BJ (cell line): ENCODE results near the gene FMR1. TPM values are rescaled to one million over a fixed set of nuclear protein-coding genes. Genes with fewer than 3 reads are reported as not detected.
A peak's percentile ranks its signal among the peaks of the same experiment; 100 is the strongest.

Experiments used
- CTCF ChIA-PET: fragments of 350-600 bp; formaldehyde crosslinking; extraction: SDS; loops from one replicate; lab custom pipeline; 2021; ENCODE audit warnings: antibody characterized with exemption, inconsistent platforms; lab: Yijun Ruan, JAX
- POLR2A ChIA-PET: fragments of 300-600 bp; sonication (Branson Sonifier 250); formaldehyde crosslinking; extraction: SDS; loops from one replicate; lab custom pipeline; 2021; ENCODE audit warnings: antibody characterized with exemption; lab: Charles Lee
- DNase-seq: peaks from one replicate; pipeline ENCODE4 v3.0.0-alpha.2; 2011; ENCODE audit warnings: low read depth
- H3K27me3 ChIP-seq: 2 replicates; pipeline ENCODE4 v1.6.0; 2011; ENCODE audit warnings: low read length; ENCODE audit not compliant: control insufficient read depth, insufficient read depth
- H3K36me3 ChIP-seq: 2 replicates; pipeline ENCODE4 v1.5.1; 2011; ENCODE audit warnings: low read length; ENCODE audit not compliant: control insufficient read depth, insufficient read depth
- H3K4me3 ChIP-seq: 2 replicates; pipeline ENCODE4 v1.5.1; 2011; ENCODE audit warnings: low read depth, mild to moderate bottlenecking, control low read depth, low read length
- polyA minus RNA-seq: library from RNA; depleted of rRNA, polyadenylated mRNA; stranded (reverse); fragments of >200 nt; gene quantifications from 2 replicates; pipeline ENCODE4 v1.2.3, GENCODE V29; 2011; rRNA and poly(A)+ RNA removed
- polyA plus RNA-seq: library from polyadenylated mRNA; depleted of rRNA; stranded (reverse); fragments of >200 nt; gene quantifications from 2 replicates; pipeline ENCODE4 v1.2.3, GENCODE V29; 2011; rRNA removed
- TF ChIP-seq, protein P1 (sequence below): IDR thresholded peaks from 2 replicates; pipeline ENCODE4 v1.5.1; 2011; ENCODE audit warnings: low read depth, mild to moderate bottlenecking, control low read depth, inconsistent platforms, low read length, moderate library complexity; ENCODE audit not compliant: insufficient read depth

FMR1 gene
- polyA plus RNA-seq, result 9.1 and 14.3 TPM in 2 replicates
- polyA minus RNA-seq, result 6.2 and 9.7 TPM in 2 replicates

DNA sequence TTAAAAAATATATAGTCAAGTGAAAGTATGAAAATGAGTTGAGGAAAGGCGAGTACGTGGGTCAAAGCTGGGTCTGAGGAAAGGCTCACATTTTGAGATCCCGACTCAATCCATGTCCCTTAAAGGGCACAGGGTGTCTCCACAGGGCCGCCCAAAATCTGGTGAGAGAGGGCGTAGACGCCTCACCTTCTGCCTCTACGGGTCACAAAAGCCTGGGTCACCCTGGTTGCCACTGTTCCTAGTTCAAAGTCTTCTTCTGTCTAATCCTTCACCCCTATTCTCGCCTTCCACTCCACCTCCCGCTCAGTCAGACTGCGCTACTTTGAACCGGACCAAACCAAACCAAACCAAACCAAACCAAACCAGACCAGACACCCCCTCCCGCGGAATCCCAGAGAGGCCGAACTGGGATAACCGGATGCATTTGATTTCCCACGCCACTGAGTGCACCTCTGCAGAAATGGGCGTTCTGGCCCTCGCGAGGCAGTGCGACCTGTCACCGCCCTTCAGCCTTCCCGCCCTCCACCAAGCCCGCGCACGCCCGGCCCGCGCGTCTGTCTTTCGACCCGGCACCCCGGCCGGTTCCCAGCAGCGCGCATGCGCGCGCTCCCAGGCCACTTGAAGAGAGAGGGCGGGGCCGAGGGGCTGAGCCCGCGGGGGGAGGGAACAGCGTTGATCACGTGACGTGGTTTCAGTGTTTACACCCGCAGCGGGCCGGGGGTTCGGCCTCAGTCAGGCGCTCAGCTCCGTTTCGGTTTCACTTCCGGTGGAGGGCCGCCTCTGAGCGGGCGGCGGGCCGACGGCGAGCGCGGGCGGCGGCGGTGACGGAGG lies at the start of gene FMR1:
TSS of gene FMR1 (plus strand) at position 728 of the 831 bp plus-strand sequence. CDS start 261 bp downstream, outside the sequence.
- POLR2A ChIA-PET, result interaction anchor here (1.0 kb wide), 1 partner anchor 47 kb away, joined by 3 read pairs; no protein-coding TSS in a partner anchor
- no peaks in the 10 kb centered on the region for H3K27me3 ChIP-seq
- peak within 1 kb of the TSS; percentile 73 for H3K4me3 ChIP-seq
- DNase-seq, result peak; percentile 49
- H3K36me3 ChIP-seq, result no peaks in the 10 kb centered on the region
- CTCF ChIA-PET, result interaction anchor here (1.0 kb wide), 1 partner anchor 9 kb away, joined by 3 read pairs; no protein-coding TSS in a partner anchor
- TF ChIP-seq, protein P1, sequence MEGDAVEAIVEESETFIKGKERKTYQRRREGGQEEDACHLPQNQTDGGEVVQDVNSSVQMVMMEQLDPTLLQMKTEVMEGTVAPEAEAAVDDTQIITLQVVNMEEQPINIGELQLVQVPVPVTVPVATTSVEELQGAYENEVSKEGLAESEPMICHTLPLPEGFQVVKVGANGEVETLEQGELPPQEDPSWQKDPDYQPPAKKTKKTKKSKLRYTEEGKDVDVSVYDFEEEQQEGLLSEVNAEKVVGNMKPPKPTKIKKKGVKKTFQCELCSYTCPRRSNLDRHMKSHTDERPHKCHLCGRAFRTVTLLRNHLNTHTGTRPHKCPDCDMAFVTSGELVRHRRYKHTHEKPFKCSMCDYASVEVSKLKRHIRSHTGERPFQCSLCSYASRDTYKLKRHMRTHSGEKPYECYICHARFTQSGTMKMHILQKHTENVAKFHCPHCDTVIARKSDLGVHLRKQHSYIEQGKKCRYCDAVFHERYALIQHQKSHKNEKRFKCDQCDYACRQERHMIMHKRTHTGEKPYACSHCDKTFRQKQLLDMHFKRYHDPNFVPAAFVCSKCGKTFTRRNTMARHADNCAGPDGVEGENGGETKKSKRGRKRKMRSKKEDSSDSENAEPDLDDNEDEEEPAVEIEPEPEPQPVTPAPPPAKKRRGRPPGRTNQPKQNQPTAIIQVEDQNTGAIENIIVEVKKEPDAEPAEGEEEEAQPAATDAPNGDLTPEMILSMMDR, result no peak

DNA sequence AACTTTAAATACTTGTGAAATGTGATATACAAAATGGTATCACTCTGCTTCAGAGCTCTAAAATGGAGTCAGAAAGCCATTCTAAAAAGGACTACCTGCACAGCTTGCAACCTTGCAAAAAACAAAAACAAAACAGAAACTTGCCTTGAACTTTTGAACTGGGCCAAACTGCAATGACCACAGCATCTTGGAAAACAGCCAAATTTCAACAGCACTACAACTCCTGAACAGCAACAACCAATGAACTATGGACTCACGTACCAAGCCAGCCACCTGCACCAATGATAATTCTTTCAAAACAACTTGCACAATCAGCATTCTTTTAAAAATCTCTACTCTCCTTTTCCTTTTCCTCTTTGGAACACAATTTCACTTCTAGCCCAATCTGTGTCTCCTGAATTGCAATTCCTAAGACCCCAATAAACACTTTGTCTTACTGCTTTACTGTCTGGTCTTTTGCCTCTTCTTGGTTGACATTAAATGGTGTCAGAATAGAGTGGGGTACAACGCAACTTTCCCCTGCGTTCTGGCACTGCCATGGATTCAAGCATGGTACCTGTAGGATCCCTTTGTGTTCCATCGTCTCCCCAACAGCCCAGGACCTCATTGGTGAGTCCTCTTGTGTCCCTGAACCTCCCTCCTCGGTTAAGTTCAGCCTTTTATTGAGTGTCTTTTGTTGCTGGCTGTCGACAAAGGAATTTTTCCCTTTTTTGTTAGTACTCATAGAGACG lies 35.7 kb upstream of the FMR1 start:
- TF ChIP-seq, protein P1, result no peak
- DNase-seq, result no peak
- H3K4me3 ChIP-seq, result no peak overlapping the region
- ChIA-PET CTCF (no interaction called here), POLR2A (no interaction called here)
- H3K36me3 ChIP-seq, result no peaks in the 10 kb centered on the region
- H3K27me3 ChIP-seq, result no peaks in the 10 kb centered on the region

DNA sequence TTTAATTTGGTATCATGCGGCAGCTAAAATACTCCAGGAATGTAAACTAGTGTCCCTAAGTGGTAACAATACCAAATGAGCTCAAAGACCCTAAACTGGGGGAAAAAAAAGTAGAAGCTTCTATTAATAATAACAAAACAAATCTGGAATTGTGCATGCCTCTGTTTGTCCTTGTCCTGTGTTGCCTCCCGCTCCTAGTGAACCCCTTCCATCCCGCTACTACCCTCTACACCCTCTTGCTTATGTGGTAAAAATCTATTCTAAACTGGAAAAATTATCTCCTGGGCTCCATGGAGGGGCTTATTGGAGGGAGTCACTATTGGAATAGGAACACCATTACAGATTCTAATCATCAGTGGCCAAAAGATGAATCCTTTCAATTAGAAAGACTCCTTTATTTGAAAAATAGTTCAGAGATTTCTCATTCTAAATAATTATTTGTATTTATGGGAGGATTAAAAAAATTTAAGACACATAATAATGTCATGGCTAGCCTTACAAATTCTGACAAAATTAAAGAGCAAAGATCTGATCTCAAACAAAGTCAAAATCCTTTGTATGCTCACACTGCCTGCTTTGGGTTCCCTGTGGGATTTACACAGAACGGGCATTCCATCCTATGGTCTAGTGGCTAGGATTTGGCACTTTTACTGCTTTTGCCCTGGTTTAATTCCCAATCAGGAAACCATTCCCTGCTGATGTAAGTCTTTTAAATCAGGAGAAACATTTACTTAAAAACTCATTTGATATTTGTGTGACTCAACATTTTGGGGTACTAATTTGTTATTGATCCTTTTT lies 34.7 kb upstream of the FMR1 start:
- TF ChIP-seq, protein P1, result no peak
- no peak overlapping the region for H3K4me3 ChIP-seq
- no peak for DNase-seq
- CTCF ChIA-PET, result no interaction called here
- POLR2A ChIA-PET, result no interaction called here
- no peaks in the 10 kb centered on the region for H3K27me3 ChIP-seq
- no peaks in the 10 kb centered on the region for H3K36me3 ChIP-seq

DNA sequence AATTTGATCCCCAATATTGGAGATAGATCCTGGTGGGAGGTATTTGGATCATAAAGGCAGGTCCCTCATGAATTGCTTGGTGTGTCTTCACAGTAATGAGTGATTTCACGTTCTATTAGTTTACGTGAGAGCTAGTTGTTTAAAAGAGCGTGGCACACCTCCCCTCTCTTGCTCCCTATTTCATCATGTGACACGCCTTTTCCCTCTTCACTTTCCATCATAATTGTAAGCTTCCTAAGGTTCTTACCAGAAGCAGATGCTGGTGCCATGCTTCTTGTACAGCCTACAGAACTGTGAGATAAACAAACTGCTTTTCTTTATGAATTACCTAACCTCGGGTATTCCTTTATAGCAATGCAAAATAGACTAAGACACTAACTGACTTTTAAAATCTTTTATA lies 34.0 kb upstream of the FMR1 start:
- no peak overlapping the region for H3K4me3 ChIP-seq
- POLR2A ChIA-PET, result no interaction called here
- TF ChIP-seq, protein P1, result no peak
- H3K27me3 ChIP-seq, result no peaks in the 10 kb centered on the region
- CTCF ChIA-PET, result interaction anchor here (0.6 kb wide), 1 partner anchor 371 kb away, joined by 3 read pairs; no protein-coding TSS in a partner anchor
- H3K36me3 ChIP-seq, result no peaks in the 10 kb centered on the region
- no peak for DNase-seq
